C4-2B (cell line): Measurements from ENCODE around the gene FRMD4A.

ENCODE experiments used
- H3K27ac ChIP-seq: fragments of 450-650 bp; 2 replicates; pipeline ENCODE4 v1.5.1; 2017
- CTCF ChIP-seq: fragments of 450-650 bp; conservative IDR thresholded peaks from 2 replicates; pipeline ENCODE4 v1.5.1; 2017; ENCODE audit warnings: mild to moderate bottlenecking
- ZFX ChIP-seq: fragments of 450-650 bp; IDR thresholded peaks from 2 replicates; pipeline ENCODE4 v1.6.1; 2017

The FRMD4A gene

GRCh38 chr10:13736506-13736905 lies 594.2 kb downstream of the FRMD4A start:
- H3K27ac ChIP-seq: no peak overlapping the region
- TF ChIP-seq ZFX: no peak

- no peak overlapping the region for H3K27ac ChIP-seq
- no peak for TF ChIP-seq CTCF
- TF ChIP-seq ZFX: no peak
These were observed 596.6 kb downstream of the FRMD4A start for GRCh38 chr10:13734151-13734550.

GRCh38 chr10:13733071-13733470 lies 597.7 kb downstream of the FRMD4A start:
- TF ChIP-seq CTCF: no peak
- no peak overlapping the region for H3K27ac ChIP-seq

- no peak overlapping the region for H3K27ac ChIP-seq
- TF ChIP-seq CTCF (no peak), ZFX (no peak)
These were observed 598.3 kb downstream of the FRMD4A start for GRCh38 chr10:13732465-13732881.

- no peak for TF ChIP-seq CTCF
- TF ChIP-seq ZFX: no peak
These were observed 598.9 kb downstream of the FRMD4A start for GRCh38 chr10:13731799-13732198.

GRCh38 chr10:13730956-13731355 lies 599.8 kb downstream of the FRMD4A start:
- H3K27ac ChIP-seq: no peak overlapping the region
- no peak for TF ChIP-seq CTCF
- no peak for TF ChIP-seq ZFX

More at GRCh38 chr10:13731799-13732198, 598.9 kb downstream of the FRMD4A start:
- no peak overlapping the region for H3K27ac ChIP-seq

- TF ChIP-seq ZFX: no peak
- TF ChIP-seq CTCF: no peak
- H3K27ac ChIP-seq: no peak overlapping the region
These were observed 600.4 kb downstream of the FRMD4A start for GRCh38 chr10:13730306-13730652.

- no peak overlapping the region for H3K27ac ChIP-seq
- TF ChIP-seq ZFX (no peak), CTCF (no peak)
These were observed 601.0 kb downstream of the FRMD4A start for GRCh38 chr10:13729586-13730305.
